Vagina (tissue), 2 donors: Measurements from ENCODE around the gene SNRPB.

Source experiments
- POLR2A ChIP-seq, 2 donors: fragments of 450-650 bp; IDR thresholded peaks; one replicate each; pipeline ENCODE4 v1.6.1; 2017; ENCODE audit warnings: antibody characterized with exemption in 2 of 2, mild to moderate bottlenecking in 2 of 2, moderate library complexity in 2 of 2
- POLR2AphosphoS5 ChIP-seq, 2 donors: sonication (generic); formaldehyde crosslinking; IDR thresholded peaks; one replicate each; pipeline ENCODE4 v1.9.0; 2017; ENCODE audit warnings: antibody characterized with exemption in 2 of 2, mild to moderate bottlenecking in 2 of 2, low read depth in 1 of 2; ENCODE audit not compliant: insufficient read depth in 1 of 2
- TF ChIP-seq, protein P1 (sequence below), 3 experiments: fragments of 450-650 bp in 2 of 3; fragments of 200-600 bp in 1 of 3; sonication (generic) in 1 of 3; IDR thresholded peaks; one replicate each; pipeline ENCODE4 v1.5.1; 2017 to 2019; ENCODE audit warnings: antibody characterized with exemption in 3 of 3, mild to moderate bottlenecking in 2 of 3, moderate library complexity in 2 of 3

DNA sequence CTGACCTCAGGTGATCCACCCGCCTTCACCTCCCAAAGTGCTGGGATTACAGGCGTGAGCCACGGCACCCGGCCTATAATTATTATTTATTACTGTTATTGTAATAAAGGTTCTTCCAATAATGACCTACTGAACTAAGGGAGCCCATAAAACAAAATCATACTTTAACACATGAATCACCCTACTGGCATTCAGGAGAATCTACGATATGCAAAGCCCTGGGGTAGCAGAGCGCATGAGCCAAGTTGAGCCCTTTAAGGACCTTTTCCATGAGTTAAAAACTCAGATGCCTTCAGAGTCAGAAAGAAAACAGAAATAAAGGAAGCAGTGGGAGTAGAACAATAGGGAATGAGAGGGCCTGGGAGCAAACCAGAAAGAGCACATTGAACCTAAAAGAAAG lies 41.5 kb downstream of the SNRPB start:
- TF ChIP-seq, protein P1, sequence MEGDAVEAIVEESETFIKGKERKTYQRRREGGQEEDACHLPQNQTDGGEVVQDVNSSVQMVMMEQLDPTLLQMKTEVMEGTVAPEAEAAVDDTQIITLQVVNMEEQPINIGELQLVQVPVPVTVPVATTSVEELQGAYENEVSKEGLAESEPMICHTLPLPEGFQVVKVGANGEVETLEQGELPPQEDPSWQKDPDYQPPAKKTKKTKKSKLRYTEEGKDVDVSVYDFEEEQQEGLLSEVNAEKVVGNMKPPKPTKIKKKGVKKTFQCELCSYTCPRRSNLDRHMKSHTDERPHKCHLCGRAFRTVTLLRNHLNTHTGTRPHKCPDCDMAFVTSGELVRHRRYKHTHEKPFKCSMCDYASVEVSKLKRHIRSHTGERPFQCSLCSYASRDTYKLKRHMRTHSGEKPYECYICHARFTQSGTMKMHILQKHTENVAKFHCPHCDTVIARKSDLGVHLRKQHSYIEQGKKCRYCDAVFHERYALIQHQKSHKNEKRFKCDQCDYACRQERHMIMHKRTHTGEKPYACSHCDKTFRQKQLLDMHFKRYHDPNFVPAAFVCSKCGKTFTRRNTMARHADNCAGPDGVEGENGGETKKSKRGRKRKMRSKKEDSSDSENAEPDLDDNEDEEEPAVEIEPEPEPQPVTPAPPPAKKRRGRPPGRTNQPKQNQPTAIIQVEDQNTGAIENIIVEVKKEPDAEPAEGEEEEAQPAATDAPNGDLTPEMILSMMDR (IDR thresholded peaks at IDR 0.05), result no peak
- TF ChIP-seq POLR2AphosphoS5 (IDR thresholded peaks at IDR 0.05; ENCODE audit: insufficient read depth in 1 of 2, low read depth in 1 of 2) (no peak), POLR2A (IDR thresholded peaks at IDR 0.05) (no peak)
